HFF-Myc (cell line): Measurements from ENCODE around the gene EYA2.

ENCODE experiments used
- DNase-seq: peaks from one replicate; pipeline ENCODE4 v3.0.0-alpha.2; 2011; ENCODE audit warnings: low read depth; ENCODE audit errors: extremely low read depth
- H3K4me3 ChIP-seq: replicated peaks from 2 replicates; pipeline ENCODE4 v1.5.1; 2011; ENCODE audit warnings: low read depth, mild to moderate bottlenecking, control low read depth, low read length
- TF ChIP-seq, protein P1 (sequence below): IDR thresholded peaks from 2 replicates; pipeline ENCODE4 v1.5.1; 2012; ENCODE audit warnings: mild to moderate bottlenecking, low read depth, low read length, control low read depth; ENCODE audit errors: missing control alignments

Gene EYA2

GRCh38 chr20:46936415-46937156, 41.9 kb downstream of the EYA2 start:
- no peak for DNase-seq
- TF ChIP-seq, protein P1, sequence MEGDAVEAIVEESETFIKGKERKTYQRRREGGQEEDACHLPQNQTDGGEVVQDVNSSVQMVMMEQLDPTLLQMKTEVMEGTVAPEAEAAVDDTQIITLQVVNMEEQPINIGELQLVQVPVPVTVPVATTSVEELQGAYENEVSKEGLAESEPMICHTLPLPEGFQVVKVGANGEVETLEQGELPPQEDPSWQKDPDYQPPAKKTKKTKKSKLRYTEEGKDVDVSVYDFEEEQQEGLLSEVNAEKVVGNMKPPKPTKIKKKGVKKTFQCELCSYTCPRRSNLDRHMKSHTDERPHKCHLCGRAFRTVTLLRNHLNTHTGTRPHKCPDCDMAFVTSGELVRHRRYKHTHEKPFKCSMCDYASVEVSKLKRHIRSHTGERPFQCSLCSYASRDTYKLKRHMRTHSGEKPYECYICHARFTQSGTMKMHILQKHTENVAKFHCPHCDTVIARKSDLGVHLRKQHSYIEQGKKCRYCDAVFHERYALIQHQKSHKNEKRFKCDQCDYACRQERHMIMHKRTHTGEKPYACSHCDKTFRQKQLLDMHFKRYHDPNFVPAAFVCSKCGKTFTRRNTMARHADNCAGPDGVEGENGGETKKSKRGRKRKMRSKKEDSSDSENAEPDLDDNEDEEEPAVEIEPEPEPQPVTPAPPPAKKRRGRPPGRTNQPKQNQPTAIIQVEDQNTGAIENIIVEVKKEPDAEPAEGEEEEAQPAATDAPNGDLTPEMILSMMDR: no peak
- H3K4me3 ChIP-seq: no peak overlapping the region

DNA sequence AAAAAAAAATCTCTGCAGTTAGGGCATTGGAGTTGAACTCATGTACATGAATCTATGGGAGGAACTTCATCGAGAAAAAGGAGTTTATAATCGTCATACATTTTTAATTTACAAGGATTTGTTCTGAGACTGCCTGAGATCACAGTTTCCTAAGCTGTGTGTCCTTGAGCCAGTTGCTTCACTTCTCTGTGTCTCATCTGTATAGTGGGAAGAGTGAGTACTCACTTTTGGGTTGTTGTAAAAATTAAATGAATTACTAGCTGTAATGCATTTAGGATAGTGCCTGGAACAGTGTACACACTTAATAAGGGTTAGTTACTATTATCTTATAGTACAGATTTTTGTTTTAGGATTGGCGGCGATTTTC, 42.5 kb downstream of the EYA2 start:
- no peak for DNase-seq
- no peak overlapping the region for H3K4me3 ChIP-seq
- TF ChIP-seq, protein P1: no peak

DNA sequence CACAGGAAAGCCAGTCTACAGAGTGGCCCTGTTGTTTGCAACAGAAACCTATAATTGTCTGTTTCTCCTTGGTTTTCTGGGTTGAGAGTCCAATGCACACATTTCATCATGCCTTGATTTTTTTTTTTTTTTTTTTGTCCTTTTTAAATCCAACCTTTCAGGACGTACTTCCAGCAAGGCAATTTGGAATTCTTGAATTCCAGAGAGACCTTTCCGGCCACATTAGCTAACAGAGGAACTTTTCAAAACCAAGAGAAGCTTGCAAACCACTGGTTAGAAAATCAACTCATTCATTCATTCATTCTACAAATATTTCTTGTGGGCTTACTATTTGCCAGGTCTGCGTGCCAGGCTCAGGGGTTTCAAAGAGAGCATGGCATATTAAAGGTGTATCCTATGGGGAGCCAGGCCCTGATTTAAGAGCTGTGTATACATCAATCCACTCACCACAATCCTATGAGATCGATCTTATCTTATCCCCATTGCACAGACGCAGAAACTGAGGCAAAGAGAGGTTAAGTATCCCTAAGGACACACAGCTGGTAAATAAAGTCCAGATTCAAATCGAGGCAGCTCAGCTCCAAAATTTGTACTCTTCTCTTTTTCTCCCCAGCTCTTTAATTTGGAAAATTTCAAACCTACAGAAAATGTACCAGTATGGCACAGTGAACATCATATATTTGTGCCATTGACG, 43.0 kb downstream of the EYA2 start:
- no peak overlapping the region for H3K4me3 ChIP-seq
- TF ChIP-seq, protein P1: no peak
- no peak for DNase-seq

DNA sequence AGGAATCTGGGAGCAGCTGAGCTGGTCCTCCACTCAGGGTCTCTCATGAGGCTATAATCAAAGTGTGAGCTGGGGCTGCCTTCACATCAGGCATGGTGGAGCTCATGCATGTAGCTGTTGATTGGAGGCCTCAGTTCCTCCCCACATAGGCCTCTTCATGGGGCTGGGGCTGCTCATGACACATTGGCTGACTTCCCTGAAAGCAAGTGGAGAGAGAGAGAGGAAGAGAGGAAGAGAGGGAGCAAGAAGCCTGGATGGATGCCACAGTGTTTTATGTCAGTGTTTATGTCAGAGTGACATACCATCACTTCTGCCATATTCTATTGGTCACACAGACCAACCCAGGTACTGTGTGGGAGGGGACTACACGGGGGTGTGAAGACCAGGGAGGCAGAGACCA, 43.8 kb downstream of the EYA2 start:
- no peak for DNase-seq
- TF ChIP-seq, protein P1: no peak
- no peak overlapping the region for H3K4me3 ChIP-seq

DNA sequence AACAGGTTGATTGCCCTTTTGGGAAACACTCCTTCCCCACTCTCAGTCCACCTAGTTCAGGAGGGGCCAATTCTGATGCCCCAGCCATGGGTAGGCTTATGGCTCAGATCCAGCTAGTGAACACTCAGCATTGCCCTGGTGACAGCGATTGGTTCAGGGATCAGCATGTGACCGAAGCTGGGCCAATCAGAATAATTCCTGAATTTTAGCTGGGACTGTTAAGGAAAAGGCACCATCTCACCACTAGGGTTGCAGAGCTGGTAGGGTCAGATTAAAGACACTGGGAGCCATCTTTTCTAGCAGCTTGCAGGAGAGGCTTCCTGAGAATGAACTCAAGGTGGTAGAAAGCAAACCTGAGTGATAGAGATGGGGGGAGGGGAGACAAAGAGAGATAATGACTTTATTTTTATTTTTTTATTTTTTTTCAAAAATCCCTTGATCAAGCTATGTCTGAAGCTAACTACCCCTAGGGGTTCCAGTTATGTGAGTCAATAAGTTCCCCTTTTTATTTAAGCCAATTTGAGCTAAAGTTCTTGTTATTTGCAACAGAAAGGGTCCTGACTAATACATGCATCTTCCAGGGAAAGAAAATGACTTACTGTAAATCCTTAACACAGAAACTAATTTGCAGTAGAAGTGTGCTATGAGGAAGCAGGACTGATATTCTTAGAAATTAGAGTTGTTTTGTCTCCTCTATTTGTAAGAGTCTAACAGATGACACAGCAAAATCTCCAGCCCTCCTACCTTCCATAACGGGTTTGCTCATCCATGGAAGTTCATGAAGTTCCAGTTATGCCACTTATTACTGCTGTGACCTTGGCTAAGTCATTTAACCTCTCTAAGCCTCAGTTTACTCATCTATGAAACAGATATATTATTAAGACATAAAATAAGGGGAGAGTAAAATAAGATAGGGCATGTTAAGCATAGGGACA, 44.7 kb downstream of the EYA2 start:
- TF ChIP-seq, protein P1: peak; percentile 17
- DNase-seq: no peak

DNA sequence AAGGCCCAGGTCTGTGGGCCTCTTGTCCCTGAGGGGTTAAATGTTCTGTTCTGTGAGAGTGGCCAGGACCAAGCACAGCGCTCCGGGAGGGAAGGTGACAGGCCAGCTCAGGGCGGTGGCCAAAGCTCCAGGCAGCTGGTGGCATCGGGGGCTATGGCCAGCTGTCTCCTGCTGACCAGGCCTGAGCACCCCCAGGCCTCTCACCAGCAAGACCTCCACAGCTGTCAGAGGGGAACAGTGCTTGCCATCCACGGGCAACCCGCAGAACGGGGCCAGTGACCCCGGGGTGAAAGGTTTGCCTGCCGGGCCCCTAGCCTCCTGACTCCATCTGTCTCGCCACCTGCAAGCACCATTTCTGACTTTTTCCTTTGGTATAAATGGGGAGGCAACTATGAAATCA, 46.0 kb downstream of the EYA2 start:
- H3K4me3 ChIP-seq: no peak overlapping the region
- DNase-seq: no peak
- TF ChIP-seq, protein P1: no peak

More for the DNA sequence above, 44.7 kb downstream of the EYA2 start:
- H3K4me3 ChIP-seq: no peak overlapping the region
